ENCODE measurements around the gene ITIH6.

Gene ITIH6

DNA sequence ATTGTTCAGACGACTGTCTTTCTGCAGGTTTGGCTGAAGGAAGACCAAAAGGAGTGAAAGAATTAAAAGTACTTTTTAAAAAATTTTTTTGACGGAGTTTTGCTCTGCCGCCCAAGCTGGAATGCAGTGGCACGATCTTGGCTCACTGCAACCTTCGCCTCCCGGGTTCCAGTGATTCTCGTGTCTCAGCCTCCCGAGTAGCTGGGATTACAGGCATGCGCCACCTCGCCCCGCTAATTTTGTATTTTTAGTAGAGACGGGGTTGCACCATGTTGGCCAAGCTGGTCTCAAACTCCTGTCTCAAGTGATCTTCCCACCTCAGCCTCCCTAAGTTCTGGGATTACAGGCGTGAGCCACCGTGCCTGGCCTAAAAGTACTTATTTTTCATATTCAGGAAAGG is 86.3 kb downstream of the ITIH6 start:
- DNase-seq, result no peak

GRCh38 chrX:54710920-54711319 is 87.1 kb downstream of the ITIH6 start:
- DNase-seq, result no peak

- no peak for DNase-seq
Measured at GRCh38 chrX:54708404-54708803, 89.7 kb downstream of the ITIH6 start.
